ENCODE measurements around the gene ADAMTSL3.

DNA sequence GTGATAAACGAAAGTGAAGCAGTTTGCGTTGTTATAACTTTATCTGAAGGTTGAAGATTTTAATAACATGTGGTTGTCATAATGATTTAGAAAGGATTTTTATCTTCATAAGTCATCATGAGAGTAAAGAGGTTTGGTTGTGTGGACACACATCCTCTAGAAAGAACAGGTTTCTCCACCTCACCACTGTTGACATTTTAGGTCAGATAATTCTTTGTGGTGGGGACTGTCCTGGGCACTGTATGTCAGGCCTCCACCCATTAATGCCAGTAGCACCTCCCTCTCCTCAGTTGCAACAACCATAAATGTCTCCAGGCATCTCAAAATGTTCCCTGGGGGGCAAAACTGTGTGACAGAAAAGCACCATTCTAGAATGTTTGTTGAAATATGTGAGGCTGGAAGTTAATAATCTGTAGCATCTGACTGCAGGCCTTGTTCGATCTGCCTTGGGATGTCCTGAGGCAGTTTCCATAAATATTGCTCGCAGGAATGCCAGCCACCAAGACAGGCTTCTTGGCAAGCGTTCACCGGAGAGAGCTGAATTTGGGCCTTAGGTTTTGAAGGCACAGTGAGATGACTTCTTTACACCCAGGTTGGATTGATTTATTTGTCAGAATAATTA lies 100.1 kb downstream of the ADAMTSL3 start:
- no peak for TF ChIP-seq RAD21 (IDR thresholded peaks at IDR 0.05)
- TF ChIP-seq, protein P1, sequence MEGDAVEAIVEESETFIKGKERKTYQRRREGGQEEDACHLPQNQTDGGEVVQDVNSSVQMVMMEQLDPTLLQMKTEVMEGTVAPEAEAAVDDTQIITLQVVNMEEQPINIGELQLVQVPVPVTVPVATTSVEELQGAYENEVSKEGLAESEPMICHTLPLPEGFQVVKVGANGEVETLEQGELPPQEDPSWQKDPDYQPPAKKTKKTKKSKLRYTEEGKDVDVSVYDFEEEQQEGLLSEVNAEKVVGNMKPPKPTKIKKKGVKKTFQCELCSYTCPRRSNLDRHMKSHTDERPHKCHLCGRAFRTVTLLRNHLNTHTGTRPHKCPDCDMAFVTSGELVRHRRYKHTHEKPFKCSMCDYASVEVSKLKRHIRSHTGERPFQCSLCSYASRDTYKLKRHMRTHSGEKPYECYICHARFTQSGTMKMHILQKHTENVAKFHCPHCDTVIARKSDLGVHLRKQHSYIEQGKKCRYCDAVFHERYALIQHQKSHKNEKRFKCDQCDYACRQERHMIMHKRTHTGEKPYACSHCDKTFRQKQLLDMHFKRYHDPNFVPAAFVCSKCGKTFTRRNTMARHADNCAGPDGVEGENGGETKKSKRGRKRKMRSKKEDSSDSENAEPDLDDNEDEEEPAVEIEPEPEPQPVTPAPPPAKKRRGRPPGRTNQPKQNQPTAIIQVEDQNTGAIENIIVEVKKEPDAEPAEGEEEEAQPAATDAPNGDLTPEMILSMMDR (IDR thresholded peaks at IDR 0.05; ENCODE audit: low read depth, low read length, missing input control) = no peak
- TF ChIP-seq, protein P2, sequence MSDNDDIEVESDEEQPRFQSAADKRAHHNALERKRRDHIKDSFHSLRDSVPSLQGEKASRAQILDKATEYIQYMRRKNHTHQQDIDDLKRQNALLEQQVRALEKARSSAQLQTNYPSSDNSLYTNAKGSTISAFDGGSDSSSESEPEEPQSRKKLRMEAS (IDR thresholded peaks at IDR 0.05) = no peak
- TF ChIP-seq FOXA1 (IDR thresholded peaks at IDR 0.05) = no peak
- no peak for TF ChIP-seq TAF1 (conservative IDR thresholded peaks at IDR 0.05)
- TF ChIP-seq EGR1 (IDR thresholded peaks at IDR 0.05; ENCODE audit: low read depth in 2 of 2) = no peak
- no peak for TF ChIP-seq YY1 (IDR thresholded peaks at IDR 0.05)
- TF ChIP-seq, protein P3, sequence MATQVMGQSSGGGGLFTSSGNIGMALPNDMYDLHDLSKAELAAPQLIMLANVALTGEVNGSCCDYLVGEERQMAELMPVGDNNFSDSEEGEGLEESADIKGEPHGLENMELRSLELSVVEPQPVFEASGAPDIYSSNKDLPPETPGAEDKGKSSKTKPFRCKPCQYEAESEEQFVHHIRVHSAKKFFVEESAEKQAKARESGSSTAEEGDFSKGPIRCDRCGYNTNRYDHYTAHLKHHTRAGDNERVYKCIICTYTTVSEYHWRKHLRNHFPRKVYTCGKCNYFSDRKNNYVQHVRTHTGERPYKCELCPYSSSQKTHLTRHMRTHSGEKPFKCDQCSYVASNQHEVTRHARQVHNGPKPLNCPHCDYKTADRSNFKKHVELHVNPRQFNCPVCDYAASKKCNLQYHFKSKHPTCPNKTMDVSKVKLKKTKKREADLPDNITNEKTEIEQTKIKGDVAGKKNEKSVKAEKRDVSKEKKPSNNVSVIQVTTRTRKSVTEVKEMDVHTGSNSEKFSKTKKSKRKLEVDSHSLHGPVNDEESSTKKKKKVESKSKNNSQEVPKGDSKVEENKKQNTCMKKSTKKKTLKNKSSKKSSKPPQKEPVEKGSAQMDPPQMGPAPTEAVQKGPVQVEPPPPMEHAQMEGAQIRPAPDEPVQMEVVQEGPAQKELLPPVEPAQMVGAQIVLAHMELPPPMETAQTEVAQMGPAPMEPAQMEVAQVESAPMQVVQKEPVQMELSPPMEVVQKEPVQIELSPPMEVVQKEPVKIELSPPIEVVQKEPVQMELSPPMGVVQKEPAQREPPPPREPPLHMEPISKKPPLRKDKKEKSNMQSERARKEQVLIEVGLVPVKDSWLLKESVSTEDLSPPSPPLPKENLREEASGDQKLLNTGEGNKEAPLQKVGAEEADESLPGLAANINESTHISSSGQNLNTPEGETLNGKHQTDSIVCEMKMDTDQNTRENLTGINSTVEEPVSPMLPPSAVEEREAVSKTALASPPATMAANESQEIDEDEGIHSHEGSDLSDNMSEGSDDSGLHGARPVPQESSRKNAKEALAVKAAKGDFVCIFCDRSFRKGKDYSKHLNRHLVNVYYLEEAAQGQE (IDR thresholded peaks at IDR 0.05) = no peak
- TF ChIP-seq, protein P4, sequence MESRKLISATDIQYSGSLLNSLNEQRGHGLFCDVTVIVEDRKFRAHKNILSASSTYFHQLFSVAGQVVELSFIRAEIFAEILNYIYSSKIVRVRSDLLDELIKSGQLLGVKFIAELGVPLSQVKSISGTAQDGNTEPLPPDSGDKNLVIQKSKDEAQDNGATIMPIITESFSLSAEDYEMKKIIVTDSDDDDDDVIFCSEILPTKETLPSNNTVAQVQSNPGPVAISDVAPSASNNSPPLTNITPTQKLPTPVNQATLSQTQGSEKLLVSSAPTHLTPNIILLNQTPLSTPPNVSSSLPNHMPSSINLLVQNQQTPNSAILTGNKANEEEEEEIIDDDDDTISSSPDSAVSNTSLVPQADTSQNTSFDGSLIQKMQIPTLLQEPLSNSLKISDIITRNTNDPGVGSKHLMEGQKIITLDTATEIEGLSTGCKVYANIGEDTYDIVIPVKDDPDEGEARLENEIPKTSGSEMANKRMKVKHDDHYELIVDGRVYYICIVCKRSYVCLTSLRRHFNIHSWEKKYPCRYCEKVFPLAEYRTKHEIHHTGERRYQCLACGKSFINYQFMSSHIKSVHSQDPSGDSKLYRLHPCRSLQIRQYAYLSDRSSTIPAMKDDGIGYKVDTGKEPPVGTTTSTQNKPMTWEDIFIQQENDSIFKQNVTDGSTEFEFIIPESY (IDR thresholded peaks at IDR 0.05) = no peak
